Body of pancreas (tissue), 4 donors: ENCODE data around the gene SYT2.

ENCODE experiments used
- POLR2A ChIP-seq, 3 donors: fragments of 450-650 bp; IDR thresholded peaks; one replicate each; pipeline ENCODE4 v1.6.1; 2016; ENCODE audit warnings: antibody characterized with exemption in 3 of 3, mild to moderate bottlenecking in 2 of 3
- TF ChIP-seq, protein P1 (sequence below), 7 experiments: fragments of 450-650 bp in 4 of 7; fragments of 200-600 bp in 3 of 7; sonication (generic) in 3 of 7; IDR thresholded peaks; one replicate each; pipeline ENCODE4 v1.5.1; 2016 to 2019; ENCODE audit warnings: antibody characterized with exemption in 7 of 7

DNA sequence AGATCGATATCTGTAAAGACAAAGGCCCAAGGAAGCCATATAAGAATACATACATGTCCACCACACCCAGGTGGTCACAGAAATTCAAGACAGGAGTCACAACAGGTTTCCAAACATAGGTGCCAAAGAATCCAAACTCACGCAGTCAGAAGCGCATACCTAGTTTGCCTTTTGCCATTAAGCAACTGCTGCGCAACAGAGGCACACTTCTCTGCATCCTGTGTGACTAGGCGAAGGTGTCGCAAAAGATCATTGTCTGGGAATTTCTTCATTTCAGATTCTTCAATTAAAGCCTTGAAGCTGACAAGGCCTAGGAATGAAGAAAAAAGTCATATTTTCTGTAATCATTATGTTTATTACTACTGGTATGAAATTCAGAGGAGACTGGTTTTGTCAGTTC is 32.2 kb upstream of the SYT2 start:
- TF ChIP-seq, protein P1, sequence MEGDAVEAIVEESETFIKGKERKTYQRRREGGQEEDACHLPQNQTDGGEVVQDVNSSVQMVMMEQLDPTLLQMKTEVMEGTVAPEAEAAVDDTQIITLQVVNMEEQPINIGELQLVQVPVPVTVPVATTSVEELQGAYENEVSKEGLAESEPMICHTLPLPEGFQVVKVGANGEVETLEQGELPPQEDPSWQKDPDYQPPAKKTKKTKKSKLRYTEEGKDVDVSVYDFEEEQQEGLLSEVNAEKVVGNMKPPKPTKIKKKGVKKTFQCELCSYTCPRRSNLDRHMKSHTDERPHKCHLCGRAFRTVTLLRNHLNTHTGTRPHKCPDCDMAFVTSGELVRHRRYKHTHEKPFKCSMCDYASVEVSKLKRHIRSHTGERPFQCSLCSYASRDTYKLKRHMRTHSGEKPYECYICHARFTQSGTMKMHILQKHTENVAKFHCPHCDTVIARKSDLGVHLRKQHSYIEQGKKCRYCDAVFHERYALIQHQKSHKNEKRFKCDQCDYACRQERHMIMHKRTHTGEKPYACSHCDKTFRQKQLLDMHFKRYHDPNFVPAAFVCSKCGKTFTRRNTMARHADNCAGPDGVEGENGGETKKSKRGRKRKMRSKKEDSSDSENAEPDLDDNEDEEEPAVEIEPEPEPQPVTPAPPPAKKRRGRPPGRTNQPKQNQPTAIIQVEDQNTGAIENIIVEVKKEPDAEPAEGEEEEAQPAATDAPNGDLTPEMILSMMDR (IDR thresholded peaks at IDR 0.05), result no peak
- TF ChIP-seq POLR2A (IDR thresholded peaks at IDR 0.05), result no peak
